CD4-positive, alpha-beta T cell treated with Interleukin-2 at 100 ng/mL for 4 hours (primary cell): ENCODE data around the gene RBM3.

Experiments
- DNase-seq: peaks from one replicate; pipeline ENCODE4 v3.0.0-alpha.2; 2020; ENCODE audit warnings: low spot score

Gene RBM3

DNA sequence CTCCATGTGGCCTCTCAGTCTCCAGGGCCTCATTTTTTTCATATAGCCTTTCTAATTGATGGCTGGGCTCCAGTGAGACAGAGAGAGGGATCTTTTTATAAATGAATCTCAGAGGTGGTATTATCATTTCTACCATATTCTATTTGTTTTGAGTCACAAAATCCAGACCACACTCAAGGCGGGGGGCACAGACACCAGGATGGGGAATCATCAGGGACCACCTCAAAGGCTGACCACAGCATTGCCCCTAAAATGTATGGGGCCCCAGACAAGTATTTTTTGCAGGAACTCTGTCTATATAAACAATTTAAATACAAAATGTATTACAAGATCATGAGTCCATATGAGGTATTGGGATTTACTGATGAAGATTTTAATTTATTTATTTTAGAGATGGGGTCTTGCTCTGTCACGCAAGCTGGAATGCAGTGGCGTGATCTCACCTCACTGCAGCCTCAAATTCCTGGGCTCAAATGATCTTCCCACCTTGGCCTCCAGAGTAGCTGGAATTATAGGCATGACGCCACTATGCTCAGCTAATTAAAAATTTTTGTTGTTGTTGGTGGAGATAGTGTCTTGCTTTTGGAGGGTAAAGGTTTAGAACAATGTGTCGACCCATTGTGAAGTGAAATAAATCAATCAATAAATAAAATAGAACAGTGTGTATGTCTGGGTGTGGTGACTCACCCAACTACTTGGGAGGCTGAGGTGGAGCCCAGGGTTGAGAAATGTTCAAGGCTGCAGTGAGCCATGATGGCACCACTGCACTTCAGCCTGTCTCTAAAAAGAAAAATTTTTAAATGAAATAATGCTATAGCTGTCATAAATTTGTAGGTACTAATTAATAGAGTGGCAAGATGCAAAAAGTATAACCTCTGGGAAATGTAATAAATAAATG, 52.4 kb downstream of the RBM3 start:
- no peak for DNase-seq
